ENCODE measurements around the gene MC1R. TPM values are rescaled to one million over a fixed set of nuclear protein-coding genes. Genes with fewer than 3 reads are reported as not detected.

Gene MC1R
- polyA plus RNA-seq, 2 of the 4 experiments (the other 2 are of a cell fraction) = 7.4 to 8.0 TPM

DNA sequence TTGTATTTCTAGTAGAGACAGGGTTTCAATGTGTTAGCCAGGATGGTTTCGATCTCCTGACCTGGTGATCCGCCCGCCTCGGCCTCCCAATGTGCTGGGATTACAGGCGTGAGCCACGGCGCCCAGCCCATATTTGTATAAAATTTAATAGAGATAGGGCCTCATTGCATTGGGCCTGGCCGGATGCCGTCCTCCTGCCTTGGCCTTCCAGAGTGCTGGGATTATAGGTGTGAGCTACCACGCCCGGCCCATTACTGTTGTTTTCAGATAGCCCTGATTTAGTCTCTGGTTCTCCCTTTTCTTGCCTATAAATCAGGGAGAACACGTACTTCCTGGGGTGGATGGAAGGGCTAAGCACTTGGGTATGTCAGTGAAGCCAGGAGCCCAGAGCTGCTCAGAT, 33.4 kb downstream of the MC1R start:
- ATAC-seq (no peak), DNase-seq (ENCODE audit: low read depth in 1 of 2, low spot score in 1 of 2) (no peak), FAIRE-seq (no peak)
- H3K9me3 ChIP-seq = no peaks in the 10 kb centered on the region
- WGBS (ENCODE audit: missing lambda C conversion rate) = 98% methylated on average over 12 of the region's 12 CpGs
- H3K27ac ChIP-seq = no peak overlapping the region
- ChIA-PET CTCF (interaction anchor here (1.1 kb wide), 1 partner anchor 12 kb away, joined by 4 read pairs; no protein-coding TSS in a partner anchor), POLR2A (no interaction called here)
- H3K4me3 ChIP-seq = no peak overlapping the region
- peaks cover 11% of the 10 kb centered on the region; the same call in 2 of the 3 replicates for H3K4me1 ChIP-seq
- no peak for TF ChIP-seq CHD2 (IDR thresholded peaks at IDR 0.05; ENCODE audit: low read length, partially characterized antibody)
- no peak for TF ChIP-seq EP300 (IDR thresholded peaks at IDR 0.05)
- TF ChIP-seq HES2 (IDR thresholded peaks at IDR 0.05) = no peak
- TF ChIP-seq ZC3H11A (IDR thresholded peaks at IDR 0.05) = no peak
- TF ChIP-seq ESRRA (IDR thresholded peaks at IDR 0.05; ENCODE audit: borderline replicate concordance, low read length) = no peak
- TF ChIP-seq, protein P1, sequence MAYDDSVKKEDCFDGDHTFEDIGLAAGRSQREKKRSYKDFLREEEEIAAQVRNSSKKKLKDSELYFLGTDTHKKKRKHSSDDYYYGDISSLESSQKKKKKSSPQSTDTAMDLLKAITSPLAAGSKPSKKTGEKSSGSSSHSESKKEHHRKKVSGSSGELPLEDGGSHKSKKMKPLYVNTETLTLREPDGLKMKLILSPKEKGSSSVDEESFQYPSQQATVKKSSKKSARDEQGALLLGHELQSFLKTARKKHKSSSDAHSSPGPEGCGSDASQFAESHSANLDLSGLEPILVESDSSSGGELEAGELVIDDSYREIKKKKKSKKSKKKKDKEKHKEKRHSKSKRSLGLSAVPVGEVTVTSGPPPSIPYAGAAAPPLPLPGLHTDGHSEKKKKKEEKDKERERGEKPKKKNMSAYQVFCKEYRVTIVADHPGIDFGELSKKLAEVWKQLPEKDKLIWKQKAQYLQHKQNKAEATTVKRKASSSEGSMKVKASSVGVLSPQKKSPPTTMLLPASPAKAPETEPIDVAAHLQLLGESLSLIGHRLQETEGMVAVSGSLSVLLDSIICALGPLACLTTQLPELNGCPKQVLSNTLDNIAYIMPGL (CRISPR knock-in tag; IDR thresholded peaks at IDR 0.05; ENCODE audit: borderline replicate concordance) = no peak
- H3K4me2 ChIP-seq = no peak overlapping the region

DNA sequence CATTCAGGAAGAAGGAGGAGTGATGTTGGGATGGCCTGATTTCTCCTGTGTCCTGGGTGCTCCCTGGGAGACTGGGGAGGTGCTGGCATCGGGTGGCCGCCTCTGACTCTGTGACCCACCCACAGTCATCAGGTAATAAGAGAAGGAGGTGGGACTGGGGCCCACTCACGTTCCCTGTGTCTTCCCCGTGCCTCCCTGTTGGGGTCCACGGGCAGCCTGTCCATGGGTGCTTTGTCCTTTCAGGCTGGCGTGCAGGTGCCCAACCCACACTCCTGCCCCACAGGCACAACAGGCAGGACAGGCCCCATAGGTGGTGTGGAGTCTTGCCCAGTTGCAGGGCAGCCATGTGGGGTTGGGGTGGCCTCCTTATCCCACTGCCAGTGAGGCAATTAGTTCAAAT, 33.9 kb downstream of the MC1R start:
- DNase-seq (ENCODE audit: low read depth in 1 of 2, low spot score in 1 of 2) (no peak), ATAC-seq (no peak), FAIRE-seq (no peak)
- Histone ChIP-seq H3K9me3 (no peaks in the 10 kb centered on the region), H3K4me2 (no peak overlapping the region), H3K27ac (no peak overlapping the region), H3K4me1 (peaks cover 9% of the 10 kb centered on the region; the same call in 2 of the 3 replicates), H3K4me3 (no peak overlapping the region)
- WGBS (ENCODE audit: missing lambda C conversion rate) = 88% methylated on average over 6 of the region's 6 CpGs
- TF ChIP-seq CEBPB (IDR thresholded peaks at IDR 0.05) = no peak
- TF ChIP-seq NR3C1 (IDR thresholded peaks at IDR 0.05) = no peak
- TF ChIP-seq ZSCAN20 (CRISPR knock-in tag; IDR thresholded peaks at IDR 0.05) = no peak
- no peak for TF ChIP-seq JUNB (IDR thresholded peaks at IDR 0.05)
- no peak for TF ChIP-seq MAX (IDR thresholded peaks at IDR 0.05)
- no peak for TF ChIP-seq PHF8 (IDR thresholded peaks at IDR 0.05; ENCODE audit: borderline replicate concordance, low read depth)
- no peak for TF ChIP-seq EHF (CRISPR knock-in tag; IDR thresholded peaks at IDR 0.05)
- TF ChIP-seq FOSL2 (IDR thresholded peaks at IDR 0.05) = no peak
- no peak for TF ChIP-seq FOSL2 (CRISPR knock-in tag; IDR thresholded peaks at IDR 0.05)
- TF ChIP-seq ZFP36 (IDR thresholded peaks at IDR 0.05; ENCODE audit: borderline replicate concordance, partially characterized antibody) = no peak
- ChIA-PET POLR2A (no interaction called here), CTCF (interaction anchor here (0.6 kb wide), 1 partner anchor 478 kb away, joined by 3 read pairs; no protein-coding TSS in a partner anchor)

GRCh38 chr16:89953671-89954406, 35.2 kb downstream of the MC1R start:
- CTCF ChIA-PET = interaction anchor here (0.6 to 1.7 kb wide), 2 partner anchors 15 to 34 kb away, joined by 4 read pairs; no protein-coding TSS in a partner anchor
- DNase-seq (ENCODE audit: low read depth in 1 of 2, low spot score in 1 of 2) (no peak), FAIRE-seq (no peak), ATAC-seq (no peak)
- H3K4me2 ChIP-seq = no peak overlapping the region
- H3K4me3 ChIP-seq = no peak overlapping the region
- H3K27ac ChIP-seq = no peak overlapping the region
- H3K4me1 ChIP-seq = peaks cover 6% of the 10 kb centered on the region; the same call in 1 of the 3 replicates
- WGBS (ENCODE audit: missing lambda C conversion rate) = 94% methylated on average over 11 of the region's 11 CpGs
- no peaks in the 10 kb centered on the region for H3K9me3 ChIP-seq
- no peak for TF ChIP-seq ELK1 (IDR thresholded peaks at IDR 0.05; ENCODE audit: low read depth, low read length)
- TF ChIP-seq POLR2A (IDR thresholded peaks at IDR 0.05; ENCODE audit: low read length) = no peak
- no peak for TF ChIP-seq EP300 (IDR thresholded peaks at IDR 0.05)
- TF ChIP-seq HES2 (IDR thresholded peaks at IDR 0.05) = no peak
- TF ChIP-seq JUN (IDR thresholded peaks at IDR 0.05) = no peak
- TF ChIP-seq MYC (IDR thresholded peaks at IDR 0.05; ENCODE audit: borderline replicate concordance, low read length) = no peak
- TF ChIP-seq MAZ (IDR thresholded peaks at IDR 0.05; ENCODE audit: borderline replicate concordance, low read depth, low read length) = no peak
- no peak for TF ChIP-seq FOXS1 (CRISPR knock-in tag; IDR thresholded peaks at IDR 0.05)
- POLR2A ChIA-PET = no interaction called here

Measured in A549 (cell line).